GM23338 (cell line): ENCODE results near the gene MAG. TPM values are rescaled to one million over a fixed set of nuclear protein-coding genes. Genes with fewer than 3 reads are reported as not detected.

Source experiments
- NANOG ChIP-seq: IDR thresholded peaks from 2 replicates; pipeline ENCODE4 v1.6.1; 2016; ENCODE audit warnings: antibody characterized with exemption, borderline replicate concordance
- STAT1 ChIP-seq: IDR thresholded peaks from one replicate; pipeline ENCODE4 v1.6.1; 2016; ENCODE audit warnings: antibody characterized with exemption; ENCODE audit not compliant: unreplicated experiment
- ZNF331 ChIP-seq: fragments of 250-450 bp; sonication (Bioruptor Pico); IDR thresholded peaks from 2 replicates; pipeline ENCODE4 v1.5.0; 2020; ENCODE audit warnings: low read depth, mild to moderate bottlenecking, moderate library complexity
- polyA plus RNA-seq: library from polyadenylated mRNA; unstranded; fragments of >200 nt; fragmentation: Nextera tagmentation; extraction: Ambion mirVana; gene quantifications from 2 replicates; pipeline ENCODE4 v1.2.1, GENCODE V29; 2016
- total RNA-seq: library from RNA; depleted of rRNA; stranded (reverse); fragments of >200 nt; shearing (Covaris generic); gene quantifications from 2 replicates; pipeline ENCODE4 v1.2.3, GENCODE V29; 2014
- TF ChIP-seq, protein P1 (sequence below): IDR thresholded peaks from one replicate; pipeline ENCODE4 v1.6.1; 2018; ENCODE audit warnings: antibody characterized with exemption; ENCODE audit not compliant: unreplicated experiment
- TF ChIP-seq, protein P2 (sequence below): fragments of 250-450 bp; sonication (Bioruptor Pico); IDR thresholded peaks from 2 replicates; pipeline ENCODE4 v1.5.0; 2020; ENCODE audit warnings: mild to moderate bottlenecking, moderate library complexity

MAG gene
- total and polyA plus RNA-seq, 2 experiments from 2014 or later = 0.61 to 1.3 TPM

DNA sequence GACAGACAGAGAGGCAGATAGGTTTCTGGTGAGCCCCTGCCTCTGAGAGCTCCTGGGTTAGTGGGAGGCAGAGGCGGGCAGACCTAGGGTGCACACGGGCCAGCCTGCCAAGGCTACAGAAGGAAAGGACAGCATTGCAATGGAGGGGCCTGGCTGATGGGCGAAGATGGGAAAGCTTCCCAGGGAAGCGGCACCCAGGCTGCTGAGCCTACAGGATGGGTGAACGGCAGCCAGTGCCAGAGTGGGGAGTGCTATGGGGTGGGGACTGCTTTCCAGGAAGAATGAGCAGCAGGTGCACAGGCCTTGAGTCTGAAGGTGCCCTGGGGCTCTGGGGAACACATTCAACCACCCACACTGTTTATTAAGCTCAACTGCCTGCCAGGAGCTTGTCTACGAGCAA, 702 bp upstream of the MAG start (continued):
- TF ChIP-seq, protein P1, sequence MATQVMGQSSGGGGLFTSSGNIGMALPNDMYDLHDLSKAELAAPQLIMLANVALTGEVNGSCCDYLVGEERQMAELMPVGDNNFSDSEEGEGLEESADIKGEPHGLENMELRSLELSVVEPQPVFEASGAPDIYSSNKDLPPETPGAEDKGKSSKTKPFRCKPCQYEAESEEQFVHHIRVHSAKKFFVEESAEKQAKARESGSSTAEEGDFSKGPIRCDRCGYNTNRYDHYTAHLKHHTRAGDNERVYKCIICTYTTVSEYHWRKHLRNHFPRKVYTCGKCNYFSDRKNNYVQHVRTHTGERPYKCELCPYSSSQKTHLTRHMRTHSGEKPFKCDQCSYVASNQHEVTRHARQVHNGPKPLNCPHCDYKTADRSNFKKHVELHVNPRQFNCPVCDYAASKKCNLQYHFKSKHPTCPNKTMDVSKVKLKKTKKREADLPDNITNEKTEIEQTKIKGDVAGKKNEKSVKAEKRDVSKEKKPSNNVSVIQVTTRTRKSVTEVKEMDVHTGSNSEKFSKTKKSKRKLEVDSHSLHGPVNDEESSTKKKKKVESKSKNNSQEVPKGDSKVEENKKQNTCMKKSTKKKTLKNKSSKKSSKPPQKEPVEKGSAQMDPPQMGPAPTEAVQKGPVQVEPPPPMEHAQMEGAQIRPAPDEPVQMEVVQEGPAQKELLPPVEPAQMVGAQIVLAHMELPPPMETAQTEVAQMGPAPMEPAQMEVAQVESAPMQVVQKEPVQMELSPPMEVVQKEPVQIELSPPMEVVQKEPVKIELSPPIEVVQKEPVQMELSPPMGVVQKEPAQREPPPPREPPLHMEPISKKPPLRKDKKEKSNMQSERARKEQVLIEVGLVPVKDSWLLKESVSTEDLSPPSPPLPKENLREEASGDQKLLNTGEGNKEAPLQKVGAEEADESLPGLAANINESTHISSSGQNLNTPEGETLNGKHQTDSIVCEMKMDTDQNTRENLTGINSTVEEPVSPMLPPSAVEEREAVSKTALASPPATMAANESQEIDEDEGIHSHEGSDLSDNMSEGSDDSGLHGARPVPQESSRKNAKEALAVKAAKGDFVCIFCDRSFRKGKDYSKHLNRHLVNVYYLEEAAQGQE = no peak
- no peak for TF ChIP-seq STAT1
- no peak for TF ChIP-seq NANOG
- no peak for TF ChIP-seq ZNF331
- TF ChIP-seq, protein P2, sequence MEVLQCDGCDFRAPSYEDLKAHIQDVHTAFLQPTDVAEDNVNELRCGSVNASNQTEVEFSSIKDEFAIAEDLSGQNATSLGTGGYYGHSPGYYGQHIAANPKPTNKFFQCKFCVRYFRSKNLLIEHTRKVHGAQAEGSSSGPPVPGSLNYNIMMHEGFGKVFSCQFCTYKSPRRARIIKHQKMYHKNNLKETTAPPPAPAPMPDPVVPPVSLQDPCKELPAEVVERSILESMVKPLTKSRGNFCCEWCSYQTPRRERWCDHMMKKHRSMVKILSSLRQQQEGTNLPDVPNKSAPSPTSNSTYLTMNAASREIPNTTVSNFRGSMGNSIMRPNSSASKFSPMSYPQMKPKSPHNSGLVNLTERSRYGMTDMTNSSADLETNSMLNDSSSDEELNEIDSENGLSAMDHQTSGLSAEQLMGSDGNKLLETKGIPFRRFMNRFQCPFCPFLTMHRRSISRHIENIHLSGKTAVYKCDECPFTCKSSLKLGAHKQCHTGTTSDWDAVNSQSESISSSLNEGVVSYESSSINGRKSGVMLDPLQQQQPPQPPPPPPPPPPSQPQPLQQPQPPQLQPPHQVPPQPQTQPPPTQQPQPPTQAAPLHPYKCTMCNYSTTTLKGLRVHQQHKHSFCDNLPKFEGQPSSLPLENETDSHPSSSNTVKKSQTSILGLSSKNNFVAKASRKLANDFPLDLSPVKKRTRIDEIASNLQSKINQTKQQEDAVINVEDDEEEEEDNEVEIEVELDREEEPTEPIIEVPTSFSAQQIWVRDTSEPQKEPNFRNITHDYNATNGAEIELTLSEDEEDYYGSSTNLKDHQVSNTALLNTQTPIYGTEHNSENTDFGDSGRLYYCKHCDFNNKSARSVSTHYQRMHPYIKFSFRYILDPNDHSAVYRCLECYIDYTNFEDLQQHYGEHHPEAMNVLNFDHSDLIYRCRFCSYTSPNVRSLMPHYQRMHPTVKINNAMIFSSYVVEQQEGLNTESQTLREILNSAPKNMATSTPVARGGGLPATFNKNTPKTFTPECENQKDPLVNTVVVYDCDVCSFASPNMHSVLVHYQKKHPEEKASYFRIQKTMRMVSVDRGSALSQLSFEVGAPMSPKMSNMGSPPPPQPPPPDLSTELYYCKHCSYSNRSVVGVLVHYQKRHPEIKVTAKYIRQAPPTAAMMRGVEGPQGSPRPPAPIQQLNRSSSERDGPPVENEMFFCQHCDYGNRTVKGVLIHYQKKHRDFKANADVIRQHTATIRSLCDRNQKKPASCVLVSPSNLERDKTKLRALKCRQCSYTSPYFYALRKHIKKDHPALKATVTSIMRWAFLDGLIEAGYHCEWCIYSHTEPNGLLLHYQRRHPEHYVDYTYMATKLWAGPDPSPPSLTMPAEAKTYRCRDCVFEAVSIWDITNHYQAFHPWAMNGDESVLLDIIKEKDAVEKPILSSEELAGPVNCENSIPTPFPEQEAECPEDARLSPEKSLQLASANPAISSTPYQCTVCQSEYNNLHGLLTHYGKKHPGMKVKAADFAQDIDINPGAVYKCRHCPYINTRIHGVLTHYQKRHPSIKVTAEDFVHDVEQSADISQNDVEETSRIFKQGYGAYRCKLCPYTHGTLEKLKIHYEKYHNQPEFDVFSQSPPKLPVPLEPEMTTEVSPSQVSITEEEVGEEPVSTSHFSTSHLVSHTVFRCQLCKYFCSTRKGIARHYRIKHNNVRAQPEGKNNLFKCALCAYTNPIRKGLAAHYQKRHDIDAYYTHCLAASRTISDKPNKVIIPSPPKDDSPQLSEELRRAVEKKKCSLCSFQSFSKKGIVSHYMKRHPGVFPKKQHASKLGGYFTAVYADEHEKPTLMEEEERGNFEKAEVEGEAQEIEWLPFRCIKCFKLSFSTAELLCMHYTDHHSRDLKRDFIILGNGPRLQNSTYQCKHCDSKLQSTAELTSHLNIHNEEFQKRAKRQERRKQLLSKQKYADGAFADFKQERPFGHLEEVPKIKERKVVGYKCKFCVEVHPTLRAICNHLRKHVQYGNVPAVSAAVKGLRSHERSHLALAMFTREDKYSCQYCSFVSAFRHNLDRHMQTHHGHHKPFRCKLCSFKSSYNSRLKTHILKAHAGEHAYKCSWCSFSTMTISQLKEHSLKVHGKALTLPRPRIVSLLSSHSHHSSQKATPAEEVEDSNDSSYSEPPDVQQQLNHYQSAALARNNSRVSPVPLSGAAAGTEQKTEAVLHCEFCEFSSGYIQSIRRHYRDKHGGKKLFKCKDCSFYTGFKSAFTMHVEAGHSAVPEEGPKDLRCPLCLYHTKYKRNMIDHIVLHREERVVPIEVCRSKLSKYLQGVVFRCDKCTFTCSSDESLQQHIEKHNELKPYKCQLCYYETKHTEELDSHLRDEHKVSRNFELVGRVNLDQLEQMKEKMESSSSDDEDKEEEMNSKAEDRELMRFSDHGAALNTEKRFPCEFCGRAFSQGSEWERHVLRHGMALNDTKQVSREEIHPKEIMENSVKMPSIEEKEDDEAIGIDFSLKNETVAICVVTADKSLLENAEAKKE (CRISPR knock-in tag) = no peak
